Activated CD4-positive, alpha-beta memory T cell treated with anti-CD3 and anti-CD28 coated beads, Interleukin-2, amount 10 ng/mL, durations not matched to agents 7 days and 5 days (primary cell): ENCODE results near the gene SULT1A2. TPM values are rescaled to one million over a fixed set of nuclear protein-coding genes. Genes with fewer than 3 reads are reported as not detected.
"Not testable (repeated sequence)": the region's sequence is repeated elsewhere in the genome, so short reads cannot be mapped to it uniquely, and the experiment has no call there.

Source experiments
- CTCF ChIA-PET: fragments of 350-600 bp; sonication (Branson Sonifier 250); formaldehyde crosslinking; loops from one replicate; lab custom pipeline; 2021; ENCODE audit warnings: antibody characterized with exemption, inconsistent platforms; lab: Charles Lee
- POLR2A ChIA-PET: fragments of 350-600 bp; sonication (Branson Sonifier 250); formaldehyde crosslinking; loops from one replicate; lab custom pipeline; 2021; ENCODE audit warnings: antibody characterized with exemption; lab: Charles Lee
- DNase-seq: peaks from one replicate; pipeline ENCODE4 v3.0.0-alpha.2; 2020
- H3K27ac Mint-ChIP-seq: one replicate; pipeline ENCODE4 v1.8.0; 2021; ENCODE audit warnings: mild to moderate bottlenecking, mixed read lengths
- H3K27me3 Mint-ChIP-seq: one replicate; pipeline ENCODE4 v1.8.0; 2021; ENCODE audit warnings: mixed read lengths
- H3K36me3 Mint-ChIP-seq: one replicate; pipeline ENCODE4 v1.8.0; 2021; ENCODE audit warnings: low read depth, mixed read lengths
- H3K4me1 Mint-ChIP-seq: one replicate; pipeline ENCODE4 v1.8.0; 2021; ENCODE audit warnings: mixed read lengths
- H3K4me3 Mint-ChIP-seq: one replicate; pipeline ENCODE4 v1.8.0; 2021; ENCODE audit warnings: mild to moderate bottlenecking, mixed read lengths
- H3K9me3 Mint-ChIP-seq: one replicate; pipeline ENCODE4 v1.8.0; 2021; ENCODE audit warnings: mixed read lengths
- total RNA-seq, 2 experiments: library from RNA; stranded (reverse); gene quantifications; one replicate each; pipeline ENCODE4 v1.2.3, GENCODE V29; 2021

The SULT1A2 gene
- total RNA-seq, 2 experiments from 2014 or later = 0.13 to 0.15 TPM

DNA sequence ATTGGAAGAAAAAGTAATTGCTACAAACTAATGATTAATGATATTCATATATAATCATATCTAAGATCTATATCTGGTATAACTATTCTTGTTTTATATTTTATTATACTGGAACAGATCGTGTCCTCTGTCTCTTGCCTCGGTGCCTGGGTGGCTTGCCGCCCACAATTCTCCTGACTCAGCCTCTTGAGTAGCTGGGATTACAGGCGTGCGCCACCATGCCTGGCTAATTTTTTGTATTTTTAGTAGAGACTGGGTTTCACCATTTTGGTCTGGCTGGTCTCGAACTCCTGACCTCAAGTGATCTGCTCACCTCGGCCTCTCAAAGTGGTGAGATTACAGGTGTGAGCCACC lies 19.4 kb upstream of the SULT1A2 start:
- H3K4me3 Mint-ChIP-seq, H3K36me3 Mint-ChIP-seq, DNase-seq, H3K27me3 Mint-ChIP-seq, POLR2A ChIA-PET, H3K4me1 Mint-ChIP-seq, H3K9me3 Mint-ChIP-seq, H3K27ac Mint-ChIP-seq: not testable (repeated sequence)
- CTCF ChIA-PET = interaction anchor here (0.5 to 1.3 kb wide), 5 partner anchors 61 to 339 kb away, joined by 3 to 4 read pairs (median 3); no protein-coding TSS in a partner anchor

DNA sequence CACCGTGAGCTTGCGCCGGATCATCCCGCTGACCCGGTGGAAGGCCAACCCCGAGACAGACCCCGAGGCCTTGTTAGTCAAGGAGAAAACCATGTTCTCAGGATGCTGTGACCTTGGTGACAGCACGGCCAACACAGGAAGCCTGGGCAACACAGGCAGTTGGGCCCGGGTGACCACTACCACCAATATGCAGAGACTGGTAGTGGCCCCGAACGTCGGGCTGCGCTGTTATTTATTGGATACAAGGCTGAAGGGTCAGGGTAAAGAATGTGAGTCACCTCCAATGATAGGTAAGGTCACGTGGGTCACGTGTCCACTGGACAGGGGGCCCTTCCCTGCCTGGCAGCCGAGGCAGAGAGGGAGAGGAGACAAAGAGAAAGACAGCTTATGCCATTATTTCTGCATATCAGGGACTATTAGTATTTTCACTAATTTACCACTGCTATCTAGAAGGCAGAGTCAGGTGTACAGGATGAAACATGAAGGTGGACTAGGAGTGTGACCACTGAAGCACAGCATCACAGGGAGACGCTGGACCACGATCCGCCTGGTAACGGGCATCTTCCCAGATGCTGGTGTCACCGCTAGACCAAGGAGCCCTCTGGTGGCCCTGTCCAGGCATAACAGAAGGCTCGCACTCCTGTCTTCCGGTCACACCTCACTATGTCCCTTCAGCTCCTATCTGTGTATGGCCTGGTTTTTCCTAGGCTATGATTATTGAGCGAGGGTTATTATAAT lies 18.8 kb upstream of the SULT1A2 start:
- CTCF ChIA-PET = interaction anchor here (0.6 to 1.3 kb wide), 3 partner anchors 60 to 294 kb away, joined by 3 to 4 read pairs (median 3); no protein-coding TSS in a partner anchor
- H3K27me3 Mint-ChIP-seq, H3K36me3 Mint-ChIP-seq, H3K9me3 Mint-ChIP-seq, H3K4me3 Mint-ChIP-seq, POLR2A ChIA-PET, H3K4me1 Mint-ChIP-seq, H3K27ac Mint-ChIP-seq: not testable (repeated sequence)
- DNase-seq = peak; percentile 39

DNA sequence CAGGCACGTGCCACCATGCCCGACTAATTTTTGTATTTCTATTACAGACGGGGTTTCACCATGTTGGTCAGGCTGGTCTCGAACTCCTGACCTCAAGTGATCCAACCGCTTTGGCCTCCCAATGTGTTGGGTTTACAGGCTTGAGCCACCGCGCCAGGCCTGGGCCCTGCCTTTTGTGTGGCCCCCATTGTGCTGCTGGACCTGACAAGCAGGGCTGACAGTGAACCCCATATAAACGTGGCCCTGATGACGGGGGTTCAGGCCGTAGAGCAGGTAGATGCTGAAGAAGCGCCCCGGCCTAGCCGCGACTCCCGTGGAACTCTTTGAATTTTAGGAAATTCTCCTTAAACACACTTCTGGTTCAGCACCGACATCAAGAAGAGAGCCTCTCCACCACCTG lies 17.7 kb upstream of the SULT1A2 start:
- H3K27me3 Mint-ChIP-seq = not testable (repeated sequence)

DNA sequence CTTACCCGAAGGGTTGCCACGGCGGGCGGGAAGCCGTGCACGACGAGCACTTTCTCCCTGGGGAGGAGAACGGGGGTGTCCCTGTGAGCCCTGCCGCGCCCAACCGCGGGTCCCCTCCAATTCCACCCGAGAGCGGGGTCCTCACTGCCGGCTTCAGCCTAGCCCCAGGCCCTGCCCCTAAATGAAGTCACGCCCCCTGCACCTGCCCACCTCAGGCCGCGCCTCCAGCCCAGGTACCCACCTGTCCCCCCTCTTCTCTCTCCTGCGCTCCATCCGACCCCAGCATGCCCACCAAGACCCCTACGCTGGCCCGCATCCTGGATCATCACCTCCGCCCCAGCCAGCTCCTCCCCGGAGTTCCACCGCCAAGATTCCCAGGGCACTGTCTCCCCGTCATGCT lies 17.1 kb upstream of the SULT1A2 start:
- H3K27me3 Mint-ChIP-seq, H3K4me3 Mint-ChIP-seq, H3K9me3 Mint-ChIP-seq, CTCF ChIA-PET, H3K27ac Mint-ChIP-seq, H3K4me1 Mint-ChIP-seq, POLR2A ChIA-PET, H3K36me3 Mint-ChIP-seq, DNase-seq: not testable (repeated sequence)

More for the DNA sequence above, 17.7 kb upstream of the SULT1A2 start:
- DNase-seq, H3K4me3 Mint-ChIP-seq, H3K4me1 Mint-ChIP-seq, POLR2A ChIA-PET, H3K9me3 Mint-ChIP-seq, H3K36me3 Mint-ChIP-seq, CTCF ChIA-PET, H3K27ac Mint-ChIP-seq: not testable (repeated sequence)

DNA sequence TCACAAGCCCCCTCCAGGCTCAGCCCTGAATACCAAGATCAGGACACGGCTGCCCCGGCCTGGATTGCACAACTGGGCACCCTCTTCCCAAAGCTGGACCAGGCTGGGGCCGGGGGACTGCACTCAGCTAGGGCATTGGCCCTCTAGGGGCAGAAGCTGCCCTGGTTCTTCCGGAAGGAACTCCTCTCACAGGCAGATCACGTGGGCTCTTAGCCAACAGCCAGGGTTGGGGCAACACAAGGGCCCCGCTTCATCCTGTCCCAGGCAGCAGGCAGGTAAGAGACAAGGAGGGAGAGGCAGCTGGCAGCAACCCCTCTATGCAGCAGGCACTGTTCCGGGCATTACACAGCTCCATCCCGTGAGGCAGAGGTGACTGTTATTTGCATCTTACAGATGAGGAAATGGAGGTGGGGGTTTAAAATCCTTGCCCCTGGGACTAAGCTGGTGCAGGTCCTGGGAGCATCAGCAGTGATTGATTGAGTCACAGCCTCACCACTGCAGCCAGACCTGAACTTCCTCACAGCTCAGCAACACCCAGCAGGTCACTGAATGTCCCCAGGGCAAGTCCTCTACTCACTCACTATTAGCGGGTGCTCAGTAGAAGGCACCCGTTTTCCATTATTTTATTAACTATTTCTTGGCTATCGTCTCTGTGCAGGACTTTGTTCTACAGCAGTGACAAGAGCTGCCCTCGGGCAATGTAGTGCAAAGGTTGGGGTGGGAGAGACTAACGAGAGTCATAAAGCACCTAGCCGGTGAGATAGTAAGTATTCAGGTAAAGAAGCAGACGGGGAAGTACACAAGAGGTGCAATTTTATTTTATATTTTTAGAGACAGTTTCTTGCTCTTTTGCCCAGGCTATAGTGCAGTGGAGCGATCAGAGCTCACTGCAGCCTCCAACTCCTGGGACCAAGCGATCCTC lies 15.8 kb upstream of the SULT1A2 start:
- DNase-seq, H3K27me3 Mint-ChIP-seq, H3K4me1 Mint-ChIP-seq, H3K36me3 Mint-ChIP-seq, H3K9me3 Mint-ChIP-seq, CTCF ChIA-PET, H3K4me3 Mint-ChIP-seq, H3K27ac Mint-ChIP-seq, POLR2A ChIA-PET: not testable (repeated sequence)

DNA sequence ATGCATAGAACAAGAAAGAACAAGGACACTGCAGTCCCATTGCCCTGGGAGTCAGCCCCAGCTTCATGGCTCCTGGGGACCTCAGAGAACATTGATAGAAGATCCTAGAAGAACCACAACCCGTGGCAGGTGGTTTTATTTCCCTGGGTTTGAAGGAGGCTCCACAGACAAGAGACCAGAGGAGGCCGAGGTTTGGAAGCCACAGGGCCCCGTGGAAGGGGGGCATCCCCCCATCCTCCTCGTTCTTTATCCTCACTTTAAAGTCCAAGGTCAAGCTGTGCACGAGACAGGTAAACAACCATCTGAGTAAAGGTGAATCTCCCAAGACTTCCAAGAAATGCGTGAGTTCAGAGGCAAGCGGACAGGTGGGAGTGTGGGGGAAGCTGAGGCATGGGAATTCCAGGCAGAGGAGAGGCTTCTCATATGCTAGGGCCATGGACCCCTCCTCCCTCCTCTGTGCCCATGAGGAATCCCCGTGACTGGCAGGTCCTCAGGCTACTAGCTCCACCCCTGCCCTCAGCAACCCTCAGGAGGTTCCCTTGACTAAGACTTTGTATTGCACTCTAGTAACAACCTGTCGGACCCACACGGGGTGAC lies 13.8 kb upstream of the SULT1A2 start:
- Mint-ChIP-seq H3K27ac (peak overlapping the region; percentile 9), H3K27me3 (no peaks in the 10 kb centered on the region), H3K9me3 (no peaks in the 10 kb centered on the region), H3K36me3 (no peaks in the 10 kb centered on the region), H3K4me3 (no peak overlapping the region), H3K4me1 (peaks cover 9% of the 10 kb centered on the region)
- no peak for DNase-seq
- CTCF ChIA-PET = no interaction called here
- POLR2A ChIA-PET = interaction anchor here (1.1 kb wide), 1 partner anchor 13 kb away, joined by 3 read pairs; no protein-coding TSS in a partner anchor

DNA sequence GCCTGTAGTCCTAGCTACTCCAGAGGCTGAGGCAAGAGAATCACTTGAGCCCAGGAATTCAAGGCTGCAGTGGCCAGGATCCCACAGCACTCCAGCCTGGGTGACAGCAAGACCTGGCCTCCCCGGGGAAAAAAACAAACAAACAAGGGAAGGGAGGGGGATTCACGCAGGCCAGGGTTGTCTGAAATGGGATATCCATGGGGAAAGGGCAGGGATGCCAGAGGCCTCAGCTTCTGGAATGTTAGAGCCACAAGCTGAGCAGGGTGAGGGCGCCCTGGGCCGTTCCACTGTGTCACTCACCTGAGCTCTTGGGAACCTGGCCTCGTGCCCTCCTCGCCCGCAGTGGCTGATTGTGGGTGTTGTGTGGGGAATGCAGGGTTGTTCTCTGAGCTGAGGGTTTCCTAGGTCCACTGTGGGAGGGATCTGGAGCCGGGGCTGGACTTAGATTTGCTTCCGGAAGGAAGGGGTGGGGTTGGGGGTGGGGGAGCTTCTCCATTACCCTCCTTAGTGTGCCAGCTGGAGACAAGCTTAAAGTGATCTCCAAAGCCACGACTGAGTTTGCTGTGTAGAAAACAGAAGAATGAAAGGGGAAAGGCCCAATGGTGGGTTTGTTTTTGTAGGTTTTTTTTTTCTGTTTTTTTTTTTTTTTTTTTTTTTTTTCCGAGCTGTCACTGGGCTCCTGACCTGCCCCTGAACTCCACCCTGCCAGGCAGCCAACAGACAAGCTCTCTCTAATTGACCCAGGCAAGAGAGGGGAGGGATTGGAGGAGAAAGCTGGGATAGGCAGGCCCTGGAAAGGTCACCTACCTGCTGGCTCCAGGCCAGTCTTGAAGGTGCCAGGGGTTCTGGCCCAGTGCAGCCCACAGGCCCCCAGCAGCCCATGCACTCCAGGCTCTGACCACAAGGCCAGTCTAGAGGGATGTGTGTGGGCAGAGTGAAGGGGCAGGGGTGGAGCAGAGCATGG lies 13.1 kb upstream of the SULT1A2 start, which contains the start of gene SULT1A1:
Gene SULT1A1 (minus strand): TSS at position 414 of the 964 bp plus-strand sequence. CDS start 1,189 bp downstream, outside the sequence.
- no peak for DNase-seq
- no peaks in the 10 kb centered on the region for H3K9me3 Mint-ChIP-seq
- CTCF ChIA-PET = interaction anchor here (0.7 kb wide), 2 partner anchors 43 to 293 kb away, joined by 3 to 4 read pairs; no protein-coding TSS in a partner anchor
- H3K27me3 Mint-ChIP-seq = no peaks in the 10 kb centered on the region
- H3K36me3 Mint-ChIP-seq = no peaks in the 10 kb centered on the region
- H3K4me3 Mint-ChIP-seq = no peak within 1 kb of the TSS
- H3K27ac Mint-ChIP-seq = peak within 1 kb of the TSS; percentile 9
- H3K4me1 Mint-ChIP-seq = peaks cover 9% of the 10 kb centered on the region
- POLR2A ChIA-PET = interaction anchor here (1.1 to 1.4 kb wide), 2 partner anchors 12 to 13 kb away, joined by 3 to 5 read pairs; no protein-coding TSS in a partner anchor

DNA sequence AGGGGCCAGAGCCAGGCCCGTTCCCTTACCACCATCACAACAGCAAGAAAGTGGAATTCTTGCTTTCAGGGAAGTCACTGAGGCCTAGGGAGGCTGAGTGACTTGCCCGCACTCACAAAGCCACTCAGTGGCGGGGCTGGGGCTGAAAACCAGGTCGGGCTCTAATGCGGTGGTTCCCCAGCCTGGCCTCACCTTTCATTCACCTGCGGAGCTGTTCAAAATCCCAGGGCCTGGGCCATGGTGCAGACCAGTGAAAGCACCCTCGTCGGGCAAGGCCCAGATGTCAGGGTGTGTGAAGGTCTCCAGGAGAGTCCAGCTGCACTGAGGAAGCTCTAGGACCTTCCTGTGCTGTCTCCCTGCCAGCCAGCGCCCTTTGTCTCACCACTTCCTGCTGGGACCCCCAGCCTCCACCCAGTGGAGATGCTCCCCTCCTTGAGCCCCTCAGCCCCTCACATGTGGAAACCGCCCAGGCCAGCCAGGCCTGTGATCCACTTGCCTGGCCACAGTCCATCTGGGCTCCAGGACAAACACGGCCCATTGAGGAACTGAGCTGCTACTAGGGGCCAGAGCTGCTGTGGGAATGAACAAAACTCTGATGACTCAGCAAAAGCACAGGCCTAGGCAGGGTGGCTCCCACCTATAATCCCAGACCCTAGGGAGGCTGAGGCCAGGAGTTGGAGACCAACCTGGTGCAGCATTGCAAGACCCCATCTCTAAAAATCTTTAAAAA lies 12.2 kb upstream of the SULT1A2 start:
- H3K36me3 Mint-ChIP-seq, CTCF ChIA-PET, H3K4me1 Mint-ChIP-seq, H3K27ac Mint-ChIP-seq, DNase-seq, H3K4me3 Mint-ChIP-seq, H3K9me3 Mint-ChIP-seq, H3K27me3 Mint-ChIP-seq: not testable (repeated sequence)
- POLR2A ChIA-PET = interaction anchor here (1.4 kb wide), 1 partner anchor 14 kb away, joined by 5 read pairs; no protein-coding TSS in a partner anchor

DNA sequence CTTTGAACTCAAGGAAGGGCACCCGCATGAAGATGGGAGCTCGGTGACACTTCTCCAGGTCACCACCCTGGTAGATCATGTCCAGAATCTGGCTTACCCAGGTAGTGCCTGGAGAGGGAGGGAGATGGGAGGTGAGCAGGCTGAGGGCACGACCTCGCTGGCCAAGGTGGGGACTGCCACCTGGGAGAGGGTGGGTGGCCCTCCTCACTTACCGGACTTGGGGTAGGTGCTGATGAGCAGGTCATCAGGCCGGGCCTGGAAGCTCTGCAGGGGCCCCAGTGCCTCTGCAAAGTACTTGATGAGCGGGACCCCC lies 11.6 kb upstream of the SULT1A2 start:
- DNase-seq, H3K27ac Mint-ChIP-seq, H3K36me3 Mint-ChIP-seq, H3K27me3 Mint-ChIP-seq, POLR2A ChIA-PET, H3K4me3 Mint-ChIP-seq, H3K9me3 Mint-ChIP-seq, H3K4me1 Mint-ChIP-seq, CTCF ChIA-PET: not testable (repeated sequence)

DNA sequence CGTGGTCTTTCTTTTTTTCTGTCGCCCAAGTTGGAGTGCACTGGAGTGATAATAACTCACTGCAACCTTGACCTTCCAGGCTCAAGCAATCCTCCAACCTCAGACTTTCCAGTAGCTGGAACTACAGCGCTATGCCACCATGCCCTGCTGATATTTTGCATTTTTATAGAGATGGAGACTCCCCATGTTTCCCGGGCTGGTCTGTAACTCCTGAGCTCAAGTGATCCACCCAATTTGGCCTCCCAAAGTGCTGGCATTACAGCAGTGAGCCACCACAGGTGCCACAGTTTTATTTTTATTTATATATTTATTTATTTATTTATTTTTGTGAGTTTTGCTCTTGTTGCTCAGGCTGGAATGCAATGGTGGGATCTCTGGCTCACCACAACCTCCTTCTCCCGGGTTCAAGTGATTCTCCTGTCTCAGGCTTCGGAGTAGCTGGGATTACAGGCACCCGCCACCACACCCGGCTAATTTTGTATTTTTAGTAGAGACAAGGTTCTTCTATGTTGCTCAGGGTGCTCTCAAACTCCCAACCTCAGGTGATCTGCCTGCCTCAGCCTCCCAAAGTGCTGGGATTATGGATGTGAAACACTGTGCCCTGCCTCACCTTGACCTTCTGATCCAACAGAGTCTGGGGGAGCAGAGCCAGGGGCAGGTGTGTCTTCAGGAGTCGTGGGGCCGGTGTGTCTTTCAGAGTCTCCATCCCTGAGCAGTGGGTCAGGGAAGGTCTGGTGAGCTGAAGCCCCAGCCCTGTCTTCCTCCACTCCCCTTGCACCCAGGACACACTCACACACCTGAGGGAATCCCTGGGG lies 11.0 kb upstream of the SULT1A2 start:
- H3K4me1 Mint-ChIP-seq, H3K27ac Mint-ChIP-seq, H3K36me3 Mint-ChIP-seq, POLR2A ChIA-PET, DNase-seq, H3K27me3 Mint-ChIP-seq, H3K4me3 Mint-ChIP-seq, CTCF ChIA-PET, H3K9me3 Mint-ChIP-seq: not testable (repeated sequence)

DNA sequence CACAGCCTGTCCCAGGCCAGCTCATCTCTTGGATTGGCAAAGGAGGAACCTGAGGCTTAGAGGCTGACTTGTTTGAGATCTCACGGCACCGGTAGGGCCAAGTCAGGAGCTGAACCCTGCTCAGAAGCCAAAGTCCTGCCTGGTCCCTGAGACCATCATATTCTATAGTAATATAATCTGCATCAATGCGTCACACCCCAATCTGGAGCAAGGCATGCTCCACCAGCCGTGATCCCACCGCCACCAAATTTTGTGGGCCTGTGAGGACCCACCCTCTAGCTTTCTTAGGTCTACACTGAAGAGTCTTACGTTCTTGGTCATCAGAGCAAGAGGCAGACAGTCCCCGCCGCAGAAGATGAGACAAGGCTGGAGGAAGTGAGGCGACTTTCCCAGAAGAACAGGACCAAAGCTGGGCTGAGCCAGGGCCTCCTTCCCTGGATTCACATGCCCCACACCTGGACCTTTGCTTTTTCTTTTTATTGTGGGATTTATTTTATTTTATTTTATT lies 10.3 kb upstream of the SULT1A2 start:
- POLR2A ChIA-PET = no interaction called here
- Mint-ChIP-seq H3K9me3 (no peaks in the 10 kb centered on the region), H3K4me3 (no peak overlapping the region), H3K27ac (no peak overlapping the region), H3K27me3 (no peaks in the 10 kb centered on the region), H3K4me1 (peaks cover 9% of the 10 kb centered on the region), H3K36me3 (no peaks in the 10 kb centered on the region)
- no peak for DNase-seq
- CTCF ChIA-PET = no interaction called here
